NCI-H2029 (cell line): ENCODE data around the gene LIMK2.
A peak's percentile ranks its signal among the peaks of the same experiment; 100 is the strongest.
"Not testable (repeated sequence)": the region's sequence is repeated elsewhere in the genome, so short reads cannot be mapped to it uniquely, and the experiment has no call there.

Experiments used
- DNase-seq: peaks from one replicate; lab custom pipeline; 2025; lab: John Stamatoyannopoulos, UW

Gene LIMK2

DNA sequence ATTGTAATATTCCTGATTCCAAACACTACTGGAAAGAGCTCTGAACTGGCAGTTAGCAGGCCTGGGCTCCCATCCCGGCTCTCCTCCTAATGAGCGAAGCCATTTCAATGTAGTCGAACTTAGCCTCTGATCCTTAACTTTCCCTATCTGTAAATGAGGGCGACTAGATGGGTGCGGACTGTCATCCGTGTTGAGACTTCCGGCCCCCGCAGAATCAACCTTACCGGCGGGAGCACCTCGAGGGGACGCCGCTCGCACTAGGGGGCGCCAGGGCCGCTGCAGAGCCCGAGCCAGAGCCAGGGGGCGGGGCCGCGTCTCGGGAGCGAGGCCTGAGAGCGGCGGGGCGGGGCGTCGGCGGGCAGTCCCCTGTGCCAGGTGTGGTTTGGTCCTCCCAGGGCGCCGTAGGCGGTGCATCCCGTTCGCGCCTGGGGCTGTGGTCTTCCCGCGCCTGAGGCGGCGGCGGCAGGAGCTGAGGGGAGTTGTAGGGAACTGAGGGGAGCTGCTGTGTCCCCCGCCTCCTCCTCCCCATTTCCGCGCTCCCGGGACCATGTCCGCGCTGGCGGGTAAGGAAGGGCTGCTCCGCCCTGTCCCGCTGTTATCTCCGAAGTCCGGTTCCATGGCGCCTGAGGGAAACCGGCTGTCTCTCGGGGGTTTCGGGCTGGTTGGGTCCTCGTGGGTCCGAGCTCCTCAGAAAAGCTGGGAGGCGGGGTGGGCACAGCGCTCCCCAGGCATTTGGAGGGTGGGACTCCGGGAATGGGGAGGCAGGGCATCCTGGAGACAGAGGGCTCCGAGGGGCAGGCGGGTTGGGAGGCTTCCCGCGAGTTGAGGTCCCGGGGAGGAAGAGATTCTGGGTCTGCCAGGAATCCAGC lies at the start of gene LIMK2:
LIMK2 (plus strand) TSS at position 437 of the 869 bp plus-strand sequence; CDS start at position 548, 111 bp downstream.
- DNase-seq = peak; percentile 88

DNA sequence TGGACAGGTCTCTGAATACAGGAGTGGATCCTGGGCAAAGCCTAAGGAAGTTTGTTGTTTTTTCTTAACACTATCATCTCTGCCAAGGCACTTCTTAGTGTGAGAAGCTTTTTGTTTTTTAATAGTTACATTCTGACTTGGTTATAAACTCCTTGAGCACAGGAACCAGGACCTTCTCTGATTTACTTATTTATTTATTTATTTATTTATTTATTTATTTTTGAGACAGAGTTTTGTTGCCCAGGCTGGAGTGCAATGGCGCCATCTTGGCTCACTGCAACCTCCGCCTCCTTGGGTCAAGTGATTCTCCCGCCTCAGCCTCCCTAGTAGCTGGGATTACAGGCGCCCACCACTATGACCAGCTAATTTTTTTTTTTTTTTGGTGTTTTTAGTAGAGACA lies 41.1 kb upstream of the LIMK2 start:
- no peak for DNase-seq

DNA sequence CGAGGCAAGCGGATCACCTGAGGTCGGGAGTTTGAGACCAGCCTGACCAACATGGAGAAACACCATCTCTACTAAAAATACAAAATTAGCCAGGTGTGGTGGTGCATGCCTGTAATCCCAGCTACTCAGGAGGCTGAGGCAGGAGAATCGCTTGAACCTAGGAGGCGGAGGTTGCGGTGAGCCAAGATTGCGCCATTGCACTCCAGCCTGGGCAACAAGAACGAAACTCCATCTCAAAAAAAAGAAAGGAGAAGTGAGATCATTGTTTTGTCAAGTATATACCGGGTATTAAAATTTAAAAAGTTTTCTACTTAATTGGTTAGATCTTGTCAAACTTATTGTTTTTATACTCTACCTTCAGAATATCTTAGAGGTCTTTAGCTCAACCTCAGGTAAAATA lies 40.4 kb upstream of the LIMK2 start:
- not testable (repeated sequence) for DNase-seq

DNA sequence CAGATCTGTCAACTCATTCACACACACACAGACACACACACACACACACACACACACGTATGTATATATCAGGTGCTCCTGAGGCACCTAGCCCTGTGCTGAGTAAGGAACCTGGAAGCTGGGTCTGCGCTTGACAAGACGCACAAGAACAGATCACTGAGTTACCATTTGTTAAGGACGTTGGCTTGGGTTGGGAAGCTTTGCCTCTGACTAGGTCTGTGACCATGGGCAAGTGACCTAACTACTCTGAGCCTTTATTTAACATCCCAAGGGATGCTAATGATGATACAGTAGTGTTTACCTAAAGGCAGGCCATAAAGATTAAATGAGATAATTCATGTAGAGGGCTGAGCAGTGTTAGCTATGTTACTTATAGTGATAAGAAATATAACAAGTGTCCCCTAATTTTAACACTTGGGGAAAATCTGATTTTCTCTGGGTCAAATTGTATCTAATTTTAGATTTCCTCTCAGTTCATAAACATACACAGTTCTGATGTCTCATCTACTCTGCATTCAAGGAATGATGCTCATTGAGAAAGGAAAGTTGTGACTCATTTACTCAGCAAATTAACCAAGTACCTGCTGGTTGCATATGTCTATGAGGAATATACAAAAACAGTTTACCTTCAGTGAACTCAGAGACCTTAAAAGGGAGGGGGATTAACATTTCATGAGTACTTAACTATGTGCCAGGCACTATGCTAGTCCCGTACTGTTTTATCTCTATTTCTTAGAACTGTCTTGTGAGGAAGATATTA lies 38.5 kb upstream of the LIMK2 start:
- no peak for DNase-seq

DNA sequence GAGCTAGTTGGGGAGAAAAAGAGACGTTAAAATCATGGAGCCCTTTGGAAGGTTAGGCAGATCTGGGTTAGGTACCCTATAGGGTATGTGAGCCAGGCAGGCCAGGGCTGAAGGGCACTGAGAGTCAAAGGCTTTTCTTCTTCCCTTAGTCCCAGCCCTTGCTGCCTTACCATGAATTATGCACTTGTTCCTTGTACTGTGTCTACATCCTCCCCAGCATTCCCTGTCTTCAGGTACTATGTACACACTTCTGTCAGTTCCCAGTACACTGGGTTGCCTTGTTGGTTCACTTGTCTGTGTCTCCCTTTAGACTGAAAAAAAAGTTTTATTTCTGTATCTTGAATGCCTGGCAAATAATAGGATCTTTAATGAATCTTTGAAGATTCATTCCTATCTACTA lies 35.2 kb upstream of the LIMK2 start:
- DNase-seq = no peak

DNA sequence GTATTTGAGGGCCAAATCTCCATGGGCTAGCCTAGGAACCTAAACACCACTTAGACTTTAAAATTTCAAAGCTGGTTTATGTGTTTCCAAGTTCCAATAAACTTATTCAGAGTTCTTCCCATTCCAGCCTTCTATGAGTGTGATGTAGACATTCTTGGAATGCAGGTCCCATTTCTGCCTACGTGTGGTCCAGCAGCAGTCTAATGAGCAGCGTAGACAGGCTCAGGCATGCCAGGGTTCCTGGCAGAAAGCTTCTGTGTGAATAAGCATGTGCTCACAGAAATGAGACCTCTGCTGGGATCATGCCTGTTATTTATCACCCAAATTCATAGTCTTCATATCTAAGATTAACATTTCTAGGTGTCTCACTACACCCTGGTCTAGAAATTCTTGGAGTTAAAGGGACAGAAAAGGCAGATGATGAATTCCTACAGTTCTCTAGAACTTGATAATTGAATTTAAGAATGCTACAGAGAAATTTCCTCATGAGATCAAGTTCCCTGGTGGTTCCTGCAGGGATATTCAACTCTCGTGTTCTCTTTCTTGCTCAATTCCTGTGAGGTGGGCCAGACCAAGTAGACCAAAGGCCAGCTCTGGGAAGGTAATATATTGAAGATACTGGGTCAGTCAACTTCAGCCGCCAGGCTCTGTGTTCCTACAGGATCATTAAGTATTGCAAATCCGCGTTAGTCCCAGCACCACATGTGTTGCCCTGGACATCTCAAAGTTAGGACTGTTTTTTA lies 34.5 kb upstream of the LIMK2 start:
- no peak for DNase-seq

DNA sequence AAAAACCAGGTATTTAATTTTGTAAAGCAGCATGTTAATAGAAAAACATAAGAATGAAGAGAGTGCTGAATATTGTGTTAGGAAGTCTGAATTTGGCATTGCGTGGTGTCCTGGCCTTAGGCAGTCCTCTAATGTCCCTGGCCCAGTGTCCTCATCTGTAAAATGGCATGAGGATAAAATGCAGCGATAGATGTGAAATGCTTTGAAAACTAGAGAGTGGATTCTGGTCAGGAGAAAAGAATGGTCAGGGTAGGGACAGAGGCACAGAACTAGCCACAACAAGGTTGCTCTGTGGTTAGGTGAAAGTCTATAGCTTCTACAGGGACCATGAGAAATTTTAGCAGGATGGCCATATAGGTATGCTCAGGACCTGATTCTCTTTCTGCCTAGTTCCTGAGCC lies 33.2 kb upstream of the LIMK2 start:
- no peak for DNase-seq

DNA sequence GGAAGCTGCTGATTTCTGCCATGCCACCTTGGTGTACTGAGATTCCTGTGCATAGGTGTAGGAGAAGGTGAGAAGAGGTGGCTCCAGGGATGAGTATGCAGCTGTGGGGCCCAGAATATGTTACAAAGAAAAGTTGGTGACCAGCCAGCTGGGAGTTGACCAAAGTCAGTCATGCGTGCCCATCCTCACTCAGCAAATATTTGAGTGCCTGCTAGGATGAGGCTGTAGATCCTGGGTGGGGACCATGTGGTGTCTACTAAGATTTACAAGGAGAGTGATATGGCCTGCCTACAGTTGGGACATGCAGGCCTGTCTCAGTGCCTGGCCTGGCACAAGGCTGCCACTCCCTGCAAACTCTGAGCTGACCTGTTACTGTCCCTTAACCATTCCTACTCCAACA lies 32.8 kb upstream of the LIMK2 start:
- peak; percentile 69 for DNase-seq

DNA sequence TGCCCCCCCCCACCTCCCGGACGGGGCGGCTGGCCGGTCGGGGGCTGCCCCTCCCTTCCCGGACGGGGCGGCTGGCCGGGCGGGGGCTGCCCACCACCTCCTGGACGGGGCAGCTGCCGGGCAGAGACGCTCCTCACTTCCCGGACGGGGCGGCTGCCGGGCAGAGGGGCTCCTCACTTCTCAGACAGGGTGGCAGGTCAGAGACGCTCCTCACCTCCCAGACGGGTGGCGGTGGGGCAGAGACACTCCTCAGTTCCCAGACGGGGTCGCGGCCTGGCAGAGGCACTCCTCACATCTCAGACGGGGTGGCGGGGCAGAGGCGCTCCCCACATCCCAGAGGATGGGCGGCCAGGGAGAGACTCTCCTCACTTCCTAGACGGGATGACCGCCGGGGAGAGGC lies 28.1 kb upstream of the LIMK2 start:
- DNase-seq = no peak

DNA sequence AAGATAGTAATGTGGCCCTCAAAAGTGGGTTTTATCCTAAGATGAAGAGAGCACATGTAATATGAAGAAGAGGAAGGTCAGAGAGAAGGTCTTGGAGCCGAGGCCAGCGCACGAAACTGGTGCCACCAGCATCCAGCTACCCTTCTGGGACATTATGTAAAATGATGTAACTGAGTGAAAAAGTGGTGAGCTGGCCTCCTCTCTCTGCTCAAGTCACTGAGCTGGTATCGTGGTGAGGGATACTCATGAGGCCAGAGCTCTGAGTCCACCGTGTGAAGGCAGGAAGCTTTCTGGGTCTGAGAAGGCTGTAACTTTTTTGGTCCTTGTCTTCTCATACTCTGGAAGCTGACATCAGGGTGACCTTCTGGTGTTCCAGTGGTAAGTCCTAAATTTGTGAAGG lies 27.0 kb upstream of the LIMK2 start:
- DNase-seq = no peak

DNA sequence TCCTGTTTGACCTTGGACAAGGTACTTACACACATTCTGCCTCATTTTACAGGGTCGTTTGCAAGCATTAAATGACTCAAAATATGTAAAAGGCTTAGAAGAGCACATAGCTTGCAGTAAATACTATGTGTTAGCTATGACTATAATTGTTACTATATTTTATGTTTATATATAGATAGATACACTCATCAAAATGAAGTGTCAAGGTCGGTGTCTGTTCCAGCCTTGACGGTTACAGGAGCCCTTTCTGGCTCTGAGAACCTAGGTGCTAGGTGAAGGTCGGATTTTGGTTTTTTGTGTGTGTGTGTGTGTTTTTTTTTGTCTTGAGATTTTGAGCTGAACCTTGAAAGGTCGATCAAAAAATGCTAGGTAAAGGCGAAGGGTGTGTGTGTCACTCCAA lies 24.5 kb upstream of the LIMK2 start:
- no peak for DNase-seq

DNA sequence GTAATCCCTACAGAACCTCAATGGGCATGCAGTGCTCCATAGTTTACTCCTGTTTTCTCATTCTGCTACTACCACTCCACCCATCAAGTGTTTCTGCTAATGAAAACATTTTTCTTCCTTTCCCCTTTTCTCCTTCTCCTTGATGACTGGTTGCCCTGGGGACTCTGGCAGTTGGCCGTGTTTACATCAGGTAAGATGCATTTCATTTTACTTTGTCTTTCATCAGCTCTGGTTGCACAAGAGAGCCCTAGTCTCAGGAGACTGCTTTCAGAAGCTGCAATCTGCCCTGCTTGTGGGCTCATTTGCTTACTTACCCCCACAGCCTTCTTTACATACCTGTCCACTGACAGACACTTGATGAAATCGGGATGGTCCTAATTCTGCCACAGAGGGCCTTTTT lies 19.6 kb upstream of the LIMK2 start:
- DNase-seq = no peak

DNA sequence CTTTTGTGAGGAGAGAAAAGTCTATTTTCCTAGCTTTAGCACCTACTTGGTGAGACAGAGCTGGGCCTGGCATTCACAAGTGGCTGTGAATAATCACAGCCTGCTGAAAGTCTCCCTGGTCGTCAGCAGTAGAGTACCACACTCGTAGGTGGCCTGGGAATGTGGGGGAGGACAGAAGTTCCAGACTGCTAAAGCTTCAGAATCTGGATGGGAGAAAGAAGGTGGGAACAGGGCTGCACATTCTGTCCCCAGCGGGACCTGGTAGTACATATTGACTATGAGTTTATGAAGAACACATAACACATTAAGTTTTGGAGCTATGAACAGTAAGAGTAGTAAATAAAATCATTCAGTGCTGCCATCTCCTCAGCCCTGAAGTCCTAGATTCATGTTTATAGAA lies 19.0 kb upstream of the LIMK2 start:
- no peak for DNase-seq

DNA sequence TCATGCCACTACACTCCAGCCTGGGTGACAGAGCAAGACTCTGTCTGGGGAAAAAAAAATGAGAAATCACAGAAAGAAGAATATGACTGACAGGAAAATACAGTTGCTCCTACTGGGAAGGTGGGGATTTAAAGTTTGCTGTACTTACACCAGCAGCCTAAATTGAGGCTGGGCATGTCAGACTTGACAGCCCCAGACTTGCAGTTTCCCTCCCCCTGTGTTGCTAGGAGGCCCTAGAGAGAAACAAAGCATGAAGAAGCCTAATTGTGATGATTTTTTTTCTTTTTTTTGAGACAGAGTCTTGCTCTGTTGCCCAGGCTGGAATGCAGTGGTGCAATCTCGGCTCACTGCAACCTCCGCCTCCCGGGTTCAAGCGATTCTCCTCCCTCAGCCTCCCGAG lies 17.4 kb upstream of the LIMK2 start:
- DNase-seq = not testable (repeated sequence)

DNA sequence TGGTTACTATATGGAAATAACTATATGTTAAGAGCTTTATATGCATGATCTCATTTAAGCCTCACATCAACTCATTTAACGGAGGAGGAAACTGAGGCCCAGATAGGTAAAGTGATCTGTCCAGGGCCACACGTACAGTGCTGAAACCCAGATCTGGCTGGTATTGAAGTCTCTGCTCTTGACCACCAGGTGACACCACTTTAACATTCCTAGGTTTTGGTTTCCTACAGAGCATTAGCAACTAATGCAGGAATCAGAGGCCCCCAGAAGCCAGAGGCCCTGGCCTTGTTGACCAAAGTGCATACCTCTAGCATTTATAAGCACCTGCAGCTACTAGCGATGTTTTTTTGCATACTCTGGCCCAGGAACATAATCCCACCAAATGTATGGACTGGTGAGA lies 12.9 kb upstream of the LIMK2 start:
- no peak for DNase-seq

DNA sequence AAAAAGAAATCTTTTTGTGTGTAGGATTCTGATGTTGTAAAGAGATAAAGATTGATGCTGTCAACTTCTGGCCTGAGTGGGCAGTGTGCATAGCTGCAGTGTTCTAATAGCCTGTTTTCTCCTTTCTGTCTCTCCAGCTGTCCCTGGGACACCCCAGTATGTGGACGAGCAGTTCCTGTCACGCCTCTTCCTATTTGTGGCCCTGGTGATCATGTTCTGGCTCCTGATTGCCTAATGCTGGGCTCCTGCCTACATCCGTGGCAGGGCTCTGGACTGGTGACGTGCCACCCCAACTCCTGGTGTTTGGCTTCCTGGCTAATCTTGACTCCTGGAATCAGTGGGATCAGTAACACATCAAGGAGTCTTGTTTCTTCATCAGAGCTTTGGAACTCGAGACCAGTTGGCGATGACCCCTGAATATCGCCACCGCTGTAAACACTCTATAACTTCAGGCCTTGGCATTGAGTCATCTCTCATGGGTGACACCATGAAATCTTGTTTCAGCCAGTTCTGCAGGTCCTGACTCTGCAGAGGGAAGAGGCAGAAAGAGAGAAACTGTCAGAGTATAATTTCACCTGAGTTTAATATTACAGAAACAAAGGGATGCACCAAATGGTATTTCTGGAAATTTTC lies 7.6 kb upstream of the LIMK2 start:
- DNase-seq = not testable (repeated sequence)

DNA sequence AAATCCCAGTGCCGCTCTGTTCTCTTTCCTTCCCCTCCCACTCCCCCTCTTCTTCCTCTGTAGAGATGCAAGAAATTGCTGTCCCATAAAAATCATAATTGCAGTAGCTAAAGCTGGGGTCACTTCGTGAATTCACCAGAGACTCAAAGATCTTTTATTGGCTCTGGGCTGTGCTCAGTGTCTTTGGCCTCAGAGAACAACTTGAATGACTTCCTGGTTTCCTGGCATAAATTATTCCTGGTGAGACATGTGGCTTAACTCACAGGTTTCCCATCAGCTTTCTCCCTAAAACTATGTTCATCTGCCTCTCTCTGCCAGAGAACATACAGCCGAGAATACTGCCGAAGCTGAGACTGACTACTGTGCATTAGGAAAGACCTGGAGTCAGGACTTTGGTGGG lies 7.0 kb upstream of the LIMK2 start:
- DNase-seq = not testable (repeated sequence)

DNA sequence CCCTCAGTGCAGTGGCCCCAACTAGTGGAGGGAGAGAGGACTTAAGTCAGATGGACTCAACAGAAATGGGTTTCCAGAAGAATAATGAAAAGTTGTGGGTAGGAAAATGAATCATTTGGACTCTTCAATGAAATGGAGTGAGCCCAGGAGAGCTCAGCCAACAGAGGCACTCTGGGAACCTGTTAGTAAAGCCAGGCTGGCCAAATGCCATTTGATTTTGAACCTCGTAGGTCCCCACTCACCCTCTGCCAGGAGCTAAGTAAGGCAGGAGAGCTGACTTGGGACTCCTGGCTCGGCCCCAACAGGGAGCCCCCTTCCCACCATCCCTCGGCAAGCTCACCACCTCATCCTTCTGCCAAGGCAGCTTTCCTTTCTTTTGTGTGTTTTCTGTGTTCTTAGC lies 5.6 kb upstream of the LIMK2 start:
- not testable (repeated sequence) for DNase-seq

DNA sequence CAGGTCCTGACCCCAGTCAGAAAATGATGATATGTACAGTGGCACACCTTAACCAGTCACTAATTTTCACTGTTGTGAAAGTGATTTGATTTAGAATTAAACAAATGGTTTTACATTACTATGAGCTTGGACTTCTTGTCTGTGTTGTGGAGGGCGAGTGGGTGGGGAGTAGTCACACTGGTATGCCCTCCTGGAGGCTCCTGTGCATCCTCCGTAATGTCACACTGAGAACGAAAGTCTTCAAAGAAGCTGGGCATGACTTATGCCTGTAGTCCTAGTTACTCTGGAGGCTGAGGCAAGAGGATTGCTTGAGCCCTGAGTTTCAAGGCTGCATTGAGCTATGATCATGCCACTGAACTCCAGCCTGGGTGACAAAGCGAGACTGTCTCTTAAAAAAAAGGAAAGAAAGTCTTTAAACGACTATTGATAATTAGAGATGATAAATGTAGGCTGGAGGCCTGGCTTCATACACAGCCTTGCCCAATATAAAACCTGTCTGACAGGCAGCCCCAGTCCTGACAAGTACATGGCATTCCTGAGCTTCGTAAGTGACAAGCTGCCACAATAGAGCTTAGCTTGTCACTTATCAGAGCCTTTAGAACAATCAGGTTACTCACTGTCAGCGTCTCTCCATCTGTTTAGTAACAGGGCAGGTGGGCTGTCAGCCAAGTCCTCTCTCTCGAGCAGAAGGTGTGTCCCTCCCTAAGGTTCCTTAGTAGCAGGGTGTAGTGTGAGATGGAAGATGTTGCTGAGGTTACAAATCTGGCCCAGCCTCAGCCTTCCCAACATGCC lies 5.0 kb upstream of the LIMK2 start:
- DNase-seq = no peak

DNA sequence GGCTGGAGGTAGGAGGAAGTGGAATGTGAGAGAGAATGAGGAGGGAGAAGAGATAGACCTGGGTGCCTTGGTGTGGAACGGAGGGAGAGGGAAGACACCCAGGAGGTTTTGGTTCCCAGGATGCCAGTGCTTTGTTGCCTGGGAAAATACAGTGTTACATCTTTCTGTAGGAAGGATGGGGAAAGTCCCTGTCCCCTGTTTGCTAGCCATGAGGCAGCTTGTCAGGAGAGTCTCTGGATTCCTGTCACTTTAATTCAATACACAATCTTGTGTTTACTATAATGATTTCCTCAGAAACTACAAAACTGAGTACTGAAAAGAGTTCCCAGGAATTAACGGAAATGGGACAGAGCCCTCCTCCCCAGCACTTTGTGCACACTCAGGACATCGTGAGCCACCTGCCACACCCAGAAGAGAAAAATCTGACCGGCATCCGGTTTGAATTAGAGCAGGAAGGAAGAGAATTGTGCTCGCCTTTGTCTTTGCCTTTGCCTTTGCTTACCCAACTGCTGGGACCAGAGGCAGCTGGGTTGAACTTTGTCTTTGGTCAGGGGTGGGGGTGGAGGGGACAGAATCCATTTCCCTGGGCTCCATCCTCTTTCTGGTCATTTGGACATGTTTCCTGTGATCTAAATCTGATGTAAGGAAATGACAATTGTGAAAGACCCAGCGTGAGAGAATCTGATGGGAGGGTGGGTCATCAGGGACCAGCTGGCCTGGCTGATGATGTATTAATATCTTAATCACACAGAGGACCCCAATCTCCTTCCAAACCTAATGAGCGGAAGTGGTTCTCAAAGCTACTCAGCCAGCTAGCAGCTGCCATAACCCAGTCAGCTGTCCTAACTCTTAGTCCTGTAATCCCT lies 1.3 kb upstream of the LIMK2 start:
- DNase-seq = no peak
